Stomach smooth muscle (tissue), 2 donors: Measurements from ENCODE around the gene HOXC5.
A peak's percentile ranks its signal among the peaks of the same experiment; 100 is the strongest.

Experiments used
- H3K27ac ChIP-seq: one replicate; pipeline ENCODE4 v1.7.0; 2013; ENCODE audit warnings: mild to moderate bottlenecking, low read length, inconsistent platforms
- H3K27me3 ChIP-seq, 2 donors: one replicate each; pipeline ENCODE4 v1.7.0; 2013; ENCODE audit warnings: low read length in 2 of 2; ENCODE audit not compliant: insufficient read depth in 2 of 2, control insufficient read depth in 1 of 2
- H3K36me3 ChIP-seq, 2 donors: one replicate each; pipeline ENCODE4 v1.7.0; 2013; ENCODE audit warnings: low read length in 2 of 2; ENCODE audit not compliant: control insufficient read depth in 2 of 2, insufficient read depth in 2 of 2
- H3K4me1 ChIP-seq: one replicate; pipeline ENCODE4 v1.7.0; 2013; ENCODE audit warnings: low read length; ENCODE audit not compliant: control insufficient read depth, insufficient read depth
- H3K4me3 ChIP-seq, 2 donors: one replicate each; pipeline ENCODE4 v1.7.0; 2013; ENCODE audit warnings: low read length in 2 of 2
- H3K9ac ChIP-seq, 2 donors: one replicate each; pipeline ENCODE4 v1.7.0; 2013; ENCODE audit warnings: low read length in 2 of 2, mild to moderate bottlenecking in 1 of 2
- H3K9me3 ChIP-seq, 2 donors: one replicate each; pipeline ENCODE4 v1.7.0; 2013; ENCODE audit warnings: low read length in 2 of 2; ENCODE audit not compliant: control insufficient read depth in 2 of 2
- donor health status: healthy.
- donor health status: Pancreatic carcinoma.

The HOXC5 gene

DNA sequence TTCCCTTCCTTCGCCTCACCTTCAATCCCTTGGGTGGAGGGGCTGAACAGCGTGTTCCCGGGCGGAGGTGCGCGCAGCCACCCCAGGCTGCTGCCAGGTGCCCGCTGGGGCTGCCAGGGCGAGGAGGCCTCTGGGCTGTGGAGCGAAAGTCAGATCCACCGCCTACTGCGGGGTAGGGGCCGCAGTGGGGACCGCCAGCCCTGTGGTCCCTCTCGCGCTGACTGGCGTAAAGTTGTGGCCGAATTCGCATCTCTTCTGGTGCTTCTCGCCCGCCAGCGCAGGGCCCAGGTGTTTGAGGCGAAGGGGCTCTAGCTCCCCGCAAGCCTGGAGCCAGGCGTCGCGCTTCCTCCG is 13.9 kb downstream of the HOXC5 start:
- no peaks in the 10 kb centered on the region for H3K36me3 ChIP-seq
- H3K9ac ChIP-seq, result no peak overlapping the region
- peak overlapping the region in 1 of 2 donors; percentile 35 for H3K4me3 ChIP-seq
- H3K4me1 ChIP-seq, result peaks cover 7% of the 10 kb centered on the region
- no peaks in the 10 kb centered on the region for H3K9me3 ChIP-seq
- H3K27ac ChIP-seq, result no peak overlapping the region
- H3K27me3 ChIP-seq, result peaks cover 52 to 75% of the 10 kb centered on the region in 2 donors

DNA sequence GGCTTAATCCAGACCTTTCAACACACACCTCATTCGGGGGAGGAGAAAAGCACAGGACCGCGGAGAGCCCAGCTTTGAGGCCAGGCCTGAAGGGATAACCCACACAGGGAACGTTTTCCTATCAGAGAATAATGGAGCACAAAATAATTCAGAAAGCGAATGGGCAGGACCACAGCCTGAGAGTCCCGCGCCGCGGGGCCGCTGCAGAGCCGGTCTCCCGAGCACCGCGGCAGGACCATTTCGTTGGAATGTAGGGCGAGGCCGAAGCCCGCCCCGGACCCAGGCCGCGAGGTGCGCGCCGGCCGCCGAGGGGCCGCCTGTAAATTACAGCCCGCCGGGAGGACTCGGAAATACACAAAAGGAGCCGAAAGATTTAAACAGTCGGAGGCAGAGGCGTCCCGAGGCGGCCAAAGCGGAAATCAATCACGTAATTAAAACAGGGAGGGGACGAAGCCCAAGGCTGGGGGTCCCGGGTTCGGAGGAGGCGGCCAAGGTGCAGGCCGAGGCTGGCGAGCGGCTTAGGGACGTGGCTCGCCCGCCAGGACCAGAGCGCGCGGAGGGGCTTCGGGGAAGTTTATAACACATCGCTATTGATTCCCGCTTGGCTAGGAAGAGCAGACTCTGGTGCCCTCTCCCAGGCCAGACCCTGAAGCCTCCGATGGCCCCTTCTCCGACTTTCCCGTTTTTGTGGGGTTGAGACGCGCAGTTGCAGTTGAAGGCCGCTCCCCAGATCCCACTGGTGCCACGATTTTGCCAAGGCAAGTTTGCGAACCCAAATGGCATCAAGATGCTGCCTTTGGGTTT is 14.5 kb downstream of the HOXC5 start:
- H3K27me3 ChIP-seq, result peaks cover 51 to 77% of the 10 kb centered on the region in 2 donors
- H3K27ac ChIP-seq, result no peak overlapping the region
- no peaks in the 10 kb centered on the region for H3K9me3 ChIP-seq
- H3K4me3 ChIP-seq, result peak overlapping the region in 1 of 2 donors; percentile 35
- H3K9ac ChIP-seq, result no peak overlapping the region
- H3K4me1 ChIP-seq, result peaks cover 7% of the 10 kb centered on the region
- no peaks in the 10 kb centered on the region for H3K36me3 ChIP-seq

DNA sequence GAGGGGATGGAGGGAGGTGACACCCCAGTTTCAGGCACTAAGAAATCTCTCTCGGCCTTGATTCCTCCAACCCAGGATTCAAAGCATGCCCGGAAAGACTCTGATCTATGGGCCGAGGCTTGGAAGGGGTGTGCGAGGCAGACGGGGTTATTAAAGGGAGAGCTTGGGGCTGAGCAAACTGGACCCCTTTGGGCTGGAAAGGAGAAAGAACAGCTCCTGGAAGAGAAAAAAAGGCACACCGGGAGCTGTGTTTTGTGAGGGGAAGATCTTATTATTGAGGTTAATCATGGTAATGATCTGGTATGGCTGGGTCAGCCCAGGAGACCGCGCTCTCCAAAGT is 15.1 kb downstream of the HOXC5 start:
- Histone ChIP-seq H3K27ac (no peak overlapping the region), H3K27me3 (peaks cover 52 to 78% of the 10 kb centered on the region in 2 donors)

DNA sequence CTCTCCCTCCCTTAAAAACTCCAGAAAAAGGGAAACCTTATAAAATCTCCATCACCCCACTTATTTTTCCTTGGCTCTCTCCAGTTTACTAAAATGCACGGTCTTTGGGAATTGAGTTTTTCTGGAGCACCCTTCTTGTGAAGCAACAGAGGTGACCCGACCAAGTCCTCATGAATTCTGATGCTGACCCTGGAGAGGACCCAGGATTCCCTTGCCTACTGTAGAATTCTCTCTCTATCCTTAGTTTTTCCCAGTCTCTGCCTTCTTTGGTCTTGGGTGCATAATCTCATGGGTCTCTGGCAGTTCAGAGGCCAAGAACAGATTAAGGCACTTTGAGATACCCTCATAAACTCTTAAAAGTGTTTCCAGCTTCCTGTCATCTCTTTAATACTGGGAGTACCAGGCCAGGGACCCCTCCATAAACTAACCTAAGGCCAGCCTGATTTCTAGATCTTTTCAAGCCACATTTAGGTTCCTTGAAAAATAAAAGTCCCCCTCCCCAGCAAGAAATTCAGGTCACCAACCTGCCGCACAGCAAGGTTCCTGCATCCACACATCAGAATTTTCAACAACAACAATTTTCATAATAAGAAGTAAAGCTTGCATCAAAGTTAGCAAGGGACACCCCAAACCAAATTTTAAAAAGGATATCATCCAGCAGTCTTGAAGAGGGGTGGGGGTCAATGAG is 15.7 kb downstream of the HOXC5 start:
- Histone ChIP-seq H3K4me3 (no peak overlapping the region), H3K4me1 (peaks cover 18% of the 10 kb centered on the region), H3K9me3 (no peaks in the 10 kb centered on the region), H3K36me3 (no peaks in the 10 kb centered on the region), H3K27ac (no peak overlapping the region), H3K27me3 (peaks cover 57 to 77% of the 10 kb centered on the region in 2 donors), H3K9ac (no peak overlapping the region)

More for the DNA sequence above, 15.1 kb downstream of the HOXC5 start:
- Histone ChIP-seq H3K4me3 (no peak overlapping the region), H3K4me1 (peaks cover 12% of the 10 kb centered on the region), H3K36me3 (no peaks in the 10 kb centered on the region), H3K9me3 (no peaks in the 10 kb centered on the region), H3K9ac (no peak overlapping the region)

DNA sequence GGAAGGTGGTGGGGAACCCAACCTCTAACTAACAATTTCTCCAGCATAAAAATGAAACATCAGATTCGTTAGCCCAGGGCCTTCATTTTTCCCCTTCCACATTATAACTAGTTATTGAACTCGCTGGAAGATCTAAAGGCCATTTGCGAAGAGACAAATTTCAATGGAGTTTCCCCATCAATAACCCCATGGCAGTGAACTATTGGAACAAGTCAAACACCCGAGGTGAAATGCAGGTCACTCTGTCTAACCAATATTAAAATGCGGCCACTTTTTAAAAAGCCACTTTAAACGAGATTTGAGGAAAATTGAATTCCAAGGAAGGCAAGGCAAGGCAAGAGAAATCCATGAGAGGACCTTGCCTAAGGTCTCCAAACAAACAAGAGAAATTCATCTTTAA is 16.3 kb downstream of the HOXC5 start:
- peaks cover 55 to 76% of the 10 kb centered on the region in 2 donors for H3K27me3 ChIP-seq
- H3K9ac ChIP-seq, result no peak overlapping the region
- no peak overlapping the region for H3K4me3 ChIP-seq
- peaks cover 18% of the 10 kb centered on the region for H3K4me1 ChIP-seq
- no peaks in the 10 kb centered on the region for H3K9me3 ChIP-seq
- no peaks in the 10 kb centered on the region for H3K36me3 ChIP-seq
- H3K27ac ChIP-seq, result no peak overlapping the region

DNA sequence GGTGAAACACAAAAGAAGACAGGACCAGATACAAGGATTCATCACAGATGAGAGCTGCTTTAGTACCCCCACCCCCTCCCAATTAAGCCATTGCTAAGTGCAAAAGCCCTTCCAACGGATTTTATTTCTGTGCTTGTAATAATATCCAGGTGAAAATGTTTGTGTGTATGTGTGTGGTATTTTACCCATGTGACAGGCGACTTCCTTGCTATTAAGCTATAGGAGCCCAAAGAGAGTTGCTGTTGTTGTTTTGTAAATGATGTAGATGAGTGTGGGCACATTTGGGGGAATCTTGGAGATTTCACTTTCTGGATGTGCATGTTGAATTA is 17.6 kb downstream of the HOXC5 start:
- Histone ChIP-seq H3K4me3 (no peak overlapping the region), H3K9me3 (no peaks in the 10 kb centered on the region), H3K9ac (no peak overlapping the region), H3K27ac (no peak overlapping the region), H3K27me3 (peaks cover 56 to 76% of the 10 kb centered on the region in 2 donors), H3K36me3 (no peaks in the 10 kb centered on the region), H3K4me1 (peaks cover 18% of the 10 kb centered on the region)

DNA sequence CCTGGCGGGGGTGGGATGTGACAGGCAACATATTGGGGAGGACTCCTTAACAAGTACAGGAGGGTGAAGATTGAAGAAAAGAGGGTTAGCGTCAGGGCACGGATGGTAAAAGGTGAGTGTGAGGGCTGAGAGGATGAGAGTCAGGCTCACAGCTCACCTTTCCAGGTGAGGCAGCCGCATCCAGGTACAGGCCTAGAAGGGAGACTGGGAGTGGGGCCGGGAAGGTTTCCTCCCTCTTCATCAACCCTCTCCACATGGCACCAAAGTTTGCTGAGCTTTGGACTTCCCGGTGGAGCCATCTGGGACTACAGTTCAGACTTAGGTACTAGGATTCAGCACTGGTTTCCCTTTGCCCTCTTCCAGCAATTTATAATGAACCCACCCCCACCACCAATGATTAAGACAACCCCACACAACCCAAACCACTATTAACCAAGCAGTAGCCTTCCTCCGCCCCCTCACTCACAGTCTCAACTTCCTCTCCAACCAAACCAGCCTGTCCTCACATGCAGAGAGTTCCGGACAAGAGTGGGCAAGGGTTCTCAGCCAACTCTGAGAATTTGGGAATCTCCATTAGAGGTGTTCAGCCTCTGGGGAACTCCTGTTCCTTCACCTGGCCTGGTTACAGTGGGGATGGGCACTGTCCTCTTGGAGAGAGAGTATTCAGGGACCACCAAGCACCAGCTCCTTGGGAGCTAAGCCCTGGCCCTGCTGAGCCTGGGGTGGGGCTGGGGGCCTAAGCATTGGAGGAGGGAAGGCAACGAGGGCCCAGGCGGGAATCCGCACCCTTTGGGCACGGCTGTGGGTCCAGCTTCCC is 18.4 kb downstream of the HOXC5 start:
- Histone ChIP-seq H3K4me1 (peaks cover 18% of the 10 kb centered on the region), H3K27ac (no peak overlapping the region), H3K27me3 (peaks cover 49 to 68% of the 10 kb centered on the region in 2 donors), H3K36me3 (no peaks in the 10 kb centered on the region), H3K9me3 (no peaks in the 10 kb centered on the region), H3K9ac (no peak overlapping the region), H3K4me3 (no peak overlapping the region)

DNA sequence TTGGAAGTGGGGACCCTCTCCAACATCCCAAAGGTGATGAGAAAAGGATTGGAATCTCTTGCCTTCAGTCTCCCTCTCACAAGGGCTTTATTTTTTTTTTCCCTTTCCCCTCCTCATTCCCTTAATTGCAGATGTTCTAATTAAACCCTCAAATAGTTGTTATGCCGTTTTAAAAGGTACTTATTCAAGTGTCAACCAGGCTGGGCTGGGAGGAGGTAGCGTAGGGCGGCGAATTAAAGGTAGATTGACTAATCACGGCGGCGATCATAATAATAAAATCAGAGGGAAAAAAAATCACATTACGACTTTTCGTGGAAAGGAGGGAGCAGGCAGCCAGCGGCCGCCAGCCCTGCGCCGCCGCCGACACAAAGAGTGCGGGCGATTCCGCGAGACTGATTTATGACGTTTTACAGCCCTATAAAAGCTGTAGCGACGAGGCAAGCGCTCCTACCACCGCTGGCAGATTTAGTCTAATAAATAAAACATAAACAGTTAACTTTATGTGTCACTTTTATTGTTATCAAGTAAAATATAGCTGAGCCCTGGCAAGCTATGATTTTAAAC is 19.1 kb downstream of the HOXC5 start:
- Histone ChIP-seq H3K4me3 (no peak overlapping the region), H3K27ac (peak overlapping the region; percentile 18), H3K9ac (no peak overlapping the region), H3K9me3 (no peaks in the 10 kb centered on the region), H3K27me3 (peaks cover 43 to 63% of the 10 kb centered on the region in 2 donors), H3K4me1 (peaks cover 14% of the 10 kb centered on the region), H3K36me3 (no peaks in the 10 kb centered on the region)

DNA sequence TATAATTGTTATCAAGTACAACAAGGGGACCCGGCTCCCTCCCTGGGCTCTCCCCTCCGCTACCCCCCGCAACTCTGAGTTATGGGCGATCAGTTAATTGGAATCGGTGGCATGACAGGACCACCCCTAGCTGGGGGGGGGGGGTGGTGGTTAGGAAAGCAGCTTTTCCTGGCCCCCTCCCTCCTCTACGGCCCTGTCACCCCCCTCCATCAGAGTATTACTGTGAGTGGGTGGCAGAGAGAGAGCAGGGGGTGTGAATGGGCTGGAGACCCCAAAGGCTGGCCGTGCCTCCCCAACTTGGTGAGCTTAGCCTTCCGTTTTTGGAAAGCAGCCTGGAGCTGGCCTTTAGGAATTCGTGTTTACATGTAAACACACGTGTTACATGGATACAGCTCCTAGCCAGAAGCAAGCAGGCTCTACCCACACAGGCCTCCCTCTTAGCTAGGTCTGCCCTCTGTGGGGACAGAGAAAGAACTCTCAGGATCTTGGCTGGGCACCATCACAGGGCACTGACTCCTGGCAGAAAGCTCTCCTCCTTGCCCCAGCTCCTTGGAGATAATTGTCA is 19.7 kb downstream of the HOXC5 start:
- Histone ChIP-seq H3K9ac (no peak overlapping the region), H3K27me3 (peaks cover 40 to 57% of the 10 kb centered on the region in 2 donors), H3K27ac (peak overlapping the region; percentile 18)

DNA sequence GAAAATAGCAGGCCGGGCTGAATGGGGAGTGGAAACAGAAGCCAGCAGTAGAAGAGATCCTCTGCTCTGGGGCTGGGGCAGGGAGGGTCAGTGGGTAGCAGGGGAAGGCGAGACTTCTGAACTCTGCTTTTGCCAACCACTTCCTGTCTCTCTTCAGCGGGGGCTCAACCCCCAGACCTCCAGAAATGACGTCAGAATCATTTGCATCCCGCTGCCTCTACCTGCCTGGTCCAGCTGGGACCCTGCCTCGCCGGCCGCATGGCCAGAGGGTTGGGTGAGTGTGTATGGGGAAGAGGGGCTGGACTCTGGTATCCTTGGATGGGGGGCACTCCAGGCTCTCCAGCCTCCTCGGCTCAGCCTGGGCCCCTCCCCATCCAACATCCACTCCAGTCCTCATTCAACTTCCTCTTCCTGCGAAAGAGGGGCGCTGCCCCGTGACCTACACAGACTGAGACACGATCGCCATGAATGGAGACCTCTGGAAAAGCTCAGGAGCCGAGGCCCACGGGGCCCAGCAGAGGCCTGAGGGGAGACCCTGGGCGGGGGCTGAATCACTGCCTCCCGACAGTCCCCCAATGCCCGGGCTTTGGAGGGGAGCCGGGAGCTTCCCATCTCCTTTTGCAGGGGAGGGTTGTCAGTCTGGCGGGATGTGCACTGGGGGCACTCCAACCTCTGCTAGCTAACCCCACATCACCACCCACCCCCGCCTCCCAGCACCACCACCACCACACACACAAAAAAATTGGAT is 20.3 kb downstream of the HOXC5 start:
- Histone ChIP-seq H3K4me3 (peak overlapping the region; percentile 74 to 82), H3K27me3 (peaks cover 34 to 53% of the 10 kb centered on the region in 2 donors), H3K9me3 (no peaks in the 10 kb centered on the region), H3K9ac (peak overlapping the region; percentile 25 to 51), H3K36me3 (no peaks in the 10 kb centered on the region), H3K27ac (peak overlapping the region; percentile 6), H3K4me1 (peaks cover 10% of the 10 kb centered on the region)

More for the DNA sequence above, 19.7 kb downstream of the HOXC5 start:
- Histone ChIP-seq H3K4me3 (peak overlapping the region in 1 of 2 donors; percentile 82), H3K36me3 (no peaks in the 10 kb centered on the region), H3K9me3 (no peaks in the 10 kb centered on the region), H3K4me1 (peaks cover 12% of the 10 kb centered on the region)
